SU-DHL-6 (cell line): ENCODE data around the gene CFAP43.

Source experiments
- H2AFZ ChIP-seq: fragments of 200-600 bp; sonication (generic); 2 replicates; pipeline ENCODE4 v1.6.1; 2014; ENCODE audit warnings: low read depth, mild to moderate bottlenecking, moderate library complexity, mixed read lengths, antibody characterized with exemption, low read length; ENCODE audit not compliant: severe bottlenecking
- H3F3A ChIP-seq: fragments of 200-600 bp; shearing (Covaris generic); 2 replicates; pipeline ENCODE4 v1.6.0; 2016; ENCODE audit warnings: antibody characterized with exemption, mild to moderate bottlenecking; ENCODE audit not compliant: insufficient read depth
- H3K27ac ChIP-seq: fragments of 200-600 bp; sonication (generic); 2 replicates; pipeline ENCODE4 v1.5.1; 2016; ENCODE audit warnings: low read depth, mild to moderate bottlenecking, low read length, moderate library complexity, mixed read lengths
- H3K27me3 ChIP-seq: fragments of 200-600 bp; sonication (generic), shearing (Covaris generic); 2 replicates; pipeline ENCODE4 v1.6.0; 2014; ENCODE audit warnings: mild to moderate bottlenecking, low read length
- H3K36me3 ChIP-seq: fragments of 200-600 bp; sonication (generic); 2 replicates; pipeline ENCODE4 v1.6.1; 2014; ENCODE audit warnings: mild to moderate bottlenecking, low read length, mixed read lengths
- H3K4me2 ChIP-seq: fragments of 300-600, 200-600 bp; shearing (Covaris generic), sonication (generic); 2 replicates; pipeline ENCODE4 v1.6.0; 2014; ENCODE audit warnings: low read length, low read depth, mild to moderate bottlenecking; ENCODE audit not compliant: poor library complexity, severe bottlenecking
- H3K4me3 ChIP-seq: fragments of 200-600 bp; sonication (generic); 2 replicates; pipeline ENCODE4 v1.5.1; 2014; ENCODE audit warnings: antibody characterized with exemption, low read length, mild to moderate bottlenecking, mixed read lengths; ENCODE audit not compliant: insufficient read depth, poor library complexity, severe bottlenecking
- H3K79me2 ChIP-seq: fragments of 200-600 bp; sonication (generic); 2 replicates; pipeline ENCODE4 v1.6.1; 2014; ENCODE audit warnings: mild to moderate bottlenecking, low read length, moderate library complexity; ENCODE audit not compliant: insufficient read depth
- H3K9ac ChIP-seq: fragments of 200-600 bp; sonication (generic); 2 replicates; pipeline ENCODE4 v1.7.0; 2014; ENCODE audit warnings: mild to moderate bottlenecking, low read length
- H3K9me2 ChIP-seq: fragments of 200-600 bp; sonication (generic); replicated peaks from 2 replicates; pipeline ENCODE4 v1.6.1; 2014; ENCODE audit warnings: low read length; ENCODE audit not compliant: insufficient read depth
- H3K9me3 ChIP-seq: fragments of 200-600 bp; sonication (generic); 2 replicates; pipeline ENCODE4 v1.6.1; 2014; ENCODE audit warnings: low read length, mixed read lengths; ENCODE audit not compliant: insufficient read depth
- H4K20me1 ChIP-seq: fragments of 200-600 bp; sonication (generic); 2 replicates; pipeline ENCODE4 v1.6.1; 2014; ENCODE audit warnings: low read depth, mild to moderate bottlenecking, antibody characterized with exemption, low read length, moderate library complexity, mixed read lengths
- EZH2phosphoT487 ChIP-seq: fragments of 200-600 bp; sonication (generic), shearing (Covaris generic); conservative IDR thresholded peaks from 2 replicates; pipeline ENCODE4 v1.6.1; 2018; ENCODE audit warnings: mild to moderate bottlenecking, antibody characterized with exemption, low read length, moderate library complexity, mixed read lengths
- TF ChIP-seq, protein P1 (sequence below): fragments of 200-600 bp; sonication (generic); IDR thresholded peaks from one replicate; pipeline ENCODE4 v1.5.1; 2017; ENCODE audit warnings: antibody characterized with exemption, mild to moderate bottlenecking, low read length, moderate library complexity; ENCODE audit not compliant: insufficient read depth, poor library complexity, severe bottlenecking

Gene CFAP43

GRCh38 chr10:104268405-104268712 lies 36.2 kb upstream of the CFAP43 start:
- Histone ChIP-seq H3K27me3 (no peaks in the 10 kb centered on the region), H3K9me2 (no peaks in the 10 kb centered on the region), H3K9me3 (no peaks in the 10 kb centered on the region), H2AFZ (peak overlapping the region; percentile 88), H3K36me3 (no peaks in the 10 kb centered on the region), H3K79me2 (peaks cover 51% of the 10 kb centered on the region), H3K9ac (peak overlapping the region; percentile 87), H3K4me2 (peak overlapping the region; percentile 67), H4K20me1 (no peaks in the 10 kb centered on the region), H3F3A (no peaks in the 10 kb centered on the region), H3K27ac (peak overlapping the region; percentile 60), H3K4me3 (peak overlapping the region; percentile 99)
- TF ChIP-seq EZH2phosphoT487, result no peak
- TF ChIP-seq, protein P1, sequence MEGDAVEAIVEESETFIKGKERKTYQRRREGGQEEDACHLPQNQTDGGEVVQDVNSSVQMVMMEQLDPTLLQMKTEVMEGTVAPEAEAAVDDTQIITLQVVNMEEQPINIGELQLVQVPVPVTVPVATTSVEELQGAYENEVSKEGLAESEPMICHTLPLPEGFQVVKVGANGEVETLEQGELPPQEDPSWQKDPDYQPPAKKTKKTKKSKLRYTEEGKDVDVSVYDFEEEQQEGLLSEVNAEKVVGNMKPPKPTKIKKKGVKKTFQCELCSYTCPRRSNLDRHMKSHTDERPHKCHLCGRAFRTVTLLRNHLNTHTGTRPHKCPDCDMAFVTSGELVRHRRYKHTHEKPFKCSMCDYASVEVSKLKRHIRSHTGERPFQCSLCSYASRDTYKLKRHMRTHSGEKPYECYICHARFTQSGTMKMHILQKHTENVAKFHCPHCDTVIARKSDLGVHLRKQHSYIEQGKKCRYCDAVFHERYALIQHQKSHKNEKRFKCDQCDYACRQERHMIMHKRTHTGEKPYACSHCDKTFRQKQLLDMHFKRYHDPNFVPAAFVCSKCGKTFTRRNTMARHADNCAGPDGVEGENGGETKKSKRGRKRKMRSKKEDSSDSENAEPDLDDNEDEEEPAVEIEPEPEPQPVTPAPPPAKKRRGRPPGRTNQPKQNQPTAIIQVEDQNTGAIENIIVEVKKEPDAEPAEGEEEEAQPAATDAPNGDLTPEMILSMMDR, result no peak

- H3K79me2 ChIP-seq, result peaks cover 53% of the 10 kb centered on the region
- H3K27ac ChIP-seq, result peak overlapping the region; percentile 60; the same call in 1 of the 2 replicates
- peak overlapping the region; percentile 67 for H3K4me2 ChIP-seq
- peak overlapping the region; percentile 87 for H3K9ac ChIP-seq
- no peaks in the 10 kb centered on the region for H3K9me3 ChIP-seq
- no peaks in the 10 kb centered on the region for H3K36me3 ChIP-seq
- no peaks in the 10 kb centered on the region for H4K20me1 ChIP-seq
- H3K9me2 ChIP-seq, result no peaks in the 10 kb centered on the region
- TF ChIP-seq, protein P1, result no peak
- TF ChIP-seq EZH2phosphoT487, result no peak
- peak overlapping the region; percentile 99 for H3K4me3 ChIP-seq
- H3F3A ChIP-seq, result no peaks in the 10 kb centered on the region
- no peaks in the 10 kb centered on the region for H3K27me3 ChIP-seq
- peak overlapping the region; percentile 88 for H2AFZ ChIP-seq
Observed at GRCh38 chr10:104267721-104268404, 35.7 kb upstream of the CFAP43 start.

GRCh38 chr10:104264783-104265182 lies 32.6 kb upstream of the CFAP43 start:
- Histone ChIP-seq H3K27me3 (no peaks in the 10 kb centered on the region), H3F3A (no peaks in the 10 kb centered on the region), H2AFZ (no peak overlapping the region), H3K9me3 (no peaks in the 10 kb centered on the region), H3K9me2 (no peaks in the 10 kb centered on the region), H3K9ac (no peak overlapping the region), H3K4me2 (no peak overlapping the region), H3K27ac (no peak overlapping the region), H3K79me2 (peaks cover 64% of the 10 kb centered on the region), H4K20me1 (no peaks in the 10 kb centered on the region), H3K36me3 (no peaks in the 10 kb centered on the region), H3K4me3 (no peak overlapping the region)
- no peak for TF ChIP-seq EZH2phosphoT487

DNA sequence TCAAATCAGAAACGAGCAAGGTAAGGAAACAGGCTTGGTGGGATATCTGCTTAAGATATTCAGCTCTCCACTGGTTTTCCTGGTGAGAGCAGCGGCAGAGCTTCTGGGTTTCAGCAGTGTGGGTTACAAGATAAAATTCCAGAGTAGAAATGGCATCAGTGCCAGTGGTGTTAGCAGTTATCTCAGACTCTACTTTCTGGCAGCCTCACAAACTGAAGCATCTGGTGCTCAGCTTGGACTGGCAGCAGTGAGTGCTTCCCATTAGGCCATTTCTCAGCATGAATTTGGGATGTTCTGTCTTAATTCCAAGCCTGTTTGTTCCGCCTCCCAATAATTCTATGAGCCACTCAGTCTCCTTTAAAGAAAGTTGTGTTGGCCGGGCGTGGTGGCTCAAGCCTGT lies 29.9 kb upstream of the CFAP43 start:
- H4K20me1 ChIP-seq, result peaks cover 11% of the 10 kb centered on the region; the same call in 1 of the 2 replicates
- H3K9me2 ChIP-seq, result no peaks in the 10 kb centered on the region
- H2AFZ ChIP-seq, result no peak overlapping the region
- no peaks in the 10 kb centered on the region for H3K27me3 ChIP-seq
- H3K27ac ChIP-seq, result no peak overlapping the region
- H3K9me3 ChIP-seq, result no peaks in the 10 kb centered on the region
- H3K4me3 ChIP-seq, result no peak overlapping the region
- TF ChIP-seq EZH2phosphoT487, result no peak
- TF ChIP-seq, protein P1, result no peak
- no peak overlapping the region for H3K4me2 ChIP-seq
- H3F3A ChIP-seq, result no peaks in the 10 kb centered on the region
- no peaks in the 10 kb centered on the region for H3K36me3 ChIP-seq
- H3K79me2 ChIP-seq, result peaks cover 61% of the 10 kb centered on the region
- no peak overlapping the region for H3K9ac ChIP-seq
